ENCODE results near the gene PLEKHA7. TPM values are rescaled to one million over a fixed set of nuclear protein-coding genes. Genes with fewer than 3 reads are reported as not detected.

PLEKHA7 gene
- total and polyA plus RNA-seq, 2 of the 8 experiments (the other 6 are each of a cell fraction or from before 2014, with no cell fraction given): 11.4 to 25.6 TPM

GRCh38 chr11:16986434-16987204 lies 27.6 kb downstream of the PLEKHA7 start (continued):
- no peak for TF ChIP-seq CHD7 (IDR thresholded peaks at IDR 0.05; ENCODE audit: insufficient replicate concordance, low read length)
- TF ChIP-seq JUND (IDR thresholded peaks at IDR 0.05; ENCODE audit: low read length): no peak
